Measurements from ENCODE around the gene PAK4. TPM values are rescaled to one million over a fixed set of nuclear protein-coding genes. Genes with fewer than 3 reads are reported as not detected.

The PAK4 gene
- total RNA-seq, 1 donor from 2014 or later = 52.1 TPM

DNA sequence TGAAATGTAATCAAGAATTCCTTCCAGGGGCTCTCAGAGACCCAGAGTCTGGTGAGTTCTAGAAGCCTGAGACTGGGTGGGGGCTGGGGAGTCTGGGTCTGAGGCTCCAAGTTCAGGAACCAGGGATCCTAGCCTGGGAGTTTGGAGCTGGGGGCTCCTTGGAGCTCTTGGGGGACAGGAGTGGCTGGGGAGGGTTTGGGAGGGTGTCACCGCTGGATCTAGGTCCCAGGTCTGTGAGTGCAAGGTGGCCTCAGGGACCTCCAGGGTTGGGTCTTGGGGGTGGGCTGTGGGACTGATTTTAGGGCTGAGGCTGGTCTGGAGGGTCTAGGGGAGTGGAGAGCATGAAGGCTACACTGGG lies 77.4 kb downstream of the PAK4 start:
- Mint-ChIP-seq H3K27ac (no peak overlapping the region), H3K9me3 (no peaks in the 10 kb centered on the region), H3K4me3 (no peak overlapping the region), H3K36me3 (no peaks in the 10 kb centered on the region), H3K4me1 (ENCODE audit: unreplicated experiment) (no peaks in the 10 kb centered on the region), H3K27me3 (peaks cover 33% of the 10 kb centered on the region)
- no peak for DNase-seq (ENCODE audit: extremely low spot score, unreplicated experiment)
- TF ChIP-seq CTCF (conservative IDR thresholded peaks at IDR 0.05) = no peak

DNA sequence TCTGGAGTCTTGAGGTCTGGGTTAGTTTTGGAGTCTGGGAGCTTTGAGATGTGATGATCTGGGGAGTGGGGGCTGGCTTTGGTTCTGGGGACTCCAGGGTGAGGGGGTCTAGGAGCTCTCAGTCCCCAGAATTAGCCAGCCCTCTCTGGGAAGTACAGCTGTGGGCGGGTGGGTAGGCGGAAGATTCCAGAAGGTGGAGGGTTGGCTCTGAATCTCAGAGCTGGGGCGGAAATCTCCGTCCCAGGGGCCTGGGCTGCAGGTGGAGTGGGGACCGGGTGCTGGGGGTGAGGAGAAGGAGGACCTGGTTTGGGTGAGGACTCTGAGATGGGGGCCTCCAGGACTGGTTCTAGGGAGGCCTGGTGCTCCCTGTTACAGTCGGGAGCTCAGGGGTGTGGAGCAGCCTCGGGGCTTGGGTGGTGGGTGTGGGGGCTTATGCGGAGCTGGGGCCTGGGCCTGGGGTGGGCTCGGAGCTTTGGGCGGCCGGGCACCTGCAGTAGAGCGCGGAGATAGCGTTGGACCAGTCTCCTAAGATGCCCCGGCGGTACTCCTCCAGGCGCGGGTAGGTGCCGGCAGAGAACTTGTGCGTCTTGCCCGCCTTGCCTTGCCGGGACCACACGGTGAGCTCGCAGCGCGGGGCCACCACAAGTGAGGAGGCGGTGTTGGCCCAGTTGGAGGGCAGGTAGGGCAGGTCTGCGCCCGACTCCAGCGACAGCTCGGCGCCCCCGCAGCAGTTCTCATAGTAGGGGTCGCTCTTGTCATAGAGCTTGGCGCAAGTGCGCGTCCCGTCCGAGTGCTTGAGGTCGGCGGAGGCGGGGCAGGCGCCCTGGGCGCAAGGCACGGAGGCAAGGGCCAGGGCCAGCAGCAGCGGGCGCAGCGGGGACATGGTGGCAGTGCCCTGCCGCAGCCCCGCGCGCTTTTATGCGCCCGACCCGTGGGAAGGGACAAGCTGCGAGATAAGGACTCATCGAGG lies 78.1 kb downstream of the PAK4 start, which contains the start of gene SYCN:
Gene SYCN (minus strand): TSS at position 892 of the 970 bp plus-strand sequence. CDS start 9 bp downstream, at position 883.
- no peak for TF ChIP-seq CTCF (conservative IDR thresholded peaks at IDR 0.05)
- no peak within 1 kb of the TSS for H3K27ac Mint-ChIP-seq
- DNase-seq (ENCODE audit: extremely low spot score, unreplicated experiment) = no peak
- H3K4me3 Mint-ChIP-seq = no peak within 1 kb of the TSS
- no peaks in the 10 kb centered on the region for H3K9me3 Mint-ChIP-seq
- H3K27me3 Mint-ChIP-seq = peaks cover 32% of the 10 kb centered on the region
- no peaks in the 10 kb centered on the region for H3K36me3 Mint-ChIP-seq
- H3K4me1 Mint-ChIP-seq (ENCODE audit: unreplicated experiment) = no peaks in the 10 kb centered on the region

GRCh38 chr19:39205449-39205764 lies 79.8 kb downstream of the PAK4 start:
- TF ChIP-seq CTCF (conservative IDR thresholded peaks at IDR 0.05) = no peak
- Mint-ChIP-seq H3K36me3 (no peaks in the 10 kb centered on the region), H3K4me1 (ENCODE audit: unreplicated experiment) (no peaks in the 10 kb centered on the region), H3K27ac (no peak overlapping the region), H3K9me3 (no peaks in the 10 kb centered on the region), H3K27me3 (peaks cover 36% of the 10 kb centered on the region), H3K4me3 (no peak overlapping the region)
- no peak for DNase-seq (ENCODE audit: extremely low spot score, unreplicated experiment)

DNA sequence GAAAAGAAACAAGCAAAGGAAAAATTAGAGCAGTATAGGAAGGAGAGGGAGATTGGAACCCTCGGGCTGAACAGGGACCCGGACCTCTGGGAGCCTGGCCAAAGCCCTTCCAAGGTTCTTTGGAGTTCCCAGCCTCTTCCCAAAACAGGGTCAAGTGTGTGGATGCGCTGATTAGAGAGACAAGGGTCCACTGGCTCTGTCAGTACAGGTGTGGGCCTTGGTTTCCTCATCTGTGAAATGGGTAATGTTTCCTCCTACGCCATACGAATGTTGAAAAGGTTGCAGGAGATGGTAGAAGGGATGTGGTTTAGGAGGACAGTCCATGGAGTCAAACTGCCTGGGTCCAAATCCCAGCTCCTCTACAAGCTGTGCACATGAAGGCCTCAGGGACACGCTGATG lies 80.5 kb downstream of the PAK4 start:
- H3K36me3 Mint-ChIP-seq = no peaks in the 10 kb centered on the region
- H3K9me3 Mint-ChIP-seq = no peaks in the 10 kb centered on the region

DNA sequence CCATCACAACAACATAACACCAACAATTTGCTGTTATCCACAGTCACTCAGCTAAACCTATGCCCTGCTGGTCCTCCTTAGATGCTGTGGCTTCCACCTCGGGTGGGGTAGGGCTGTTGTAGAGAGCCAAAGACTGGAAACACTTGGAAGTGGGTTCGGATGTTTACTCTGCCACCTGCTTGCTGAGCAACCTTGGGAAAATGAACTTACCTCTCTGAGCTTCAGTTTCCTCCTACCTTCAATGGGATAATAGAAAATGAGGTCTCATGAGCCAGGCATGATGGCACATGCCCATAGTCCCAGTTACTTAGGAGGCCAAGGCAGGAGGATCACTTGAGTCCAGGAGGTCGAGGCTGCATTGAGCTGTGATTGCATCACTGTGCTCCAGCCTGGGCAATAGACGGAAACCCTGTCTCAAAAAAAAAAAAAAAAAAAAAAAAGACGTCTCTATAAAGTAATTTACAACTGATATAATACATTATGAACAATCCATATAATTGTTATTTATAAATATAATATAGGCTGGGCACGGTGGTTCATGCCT lies 81.8 kb downstream of the PAK4 start:
- no peak for DNase-seq (ENCODE audit: extremely low spot score, unreplicated experiment)
- TF ChIP-seq CTCF (conservative IDR thresholded peaks at IDR 0.05) = no peak
- no peak overlapping the region for H3K27ac Mint-ChIP-seq
- H3K27me3 Mint-ChIP-seq = peaks cover 25% of the 10 kb centered on the region
- no peaks in the 10 kb centered on the region for H3K4me1 Mint-ChIP-seq (ENCODE audit: unreplicated experiment)
- H3K9me3 Mint-ChIP-seq = no peaks in the 10 kb centered on the region
- H3K36me3 Mint-ChIP-seq = no peaks in the 10 kb centered on the region
- H3K4me3 Mint-ChIP-seq = no peak overlapping the region

More for the DNA sequence above, 80.5 kb downstream of the PAK4 start:
- no peak for DNase-seq (ENCODE audit: extremely low spot score, unreplicated experiment)
- no peak overlapping the region for H3K27ac Mint-ChIP-seq
- peaks cover 31% of the 10 kb centered on the region for H3K27me3 Mint-ChIP-seq
- no peak for TF ChIP-seq CTCF (conservative IDR thresholded peaks at IDR 0.05)
- H3K4me3 Mint-ChIP-seq = no peak overlapping the region
- no peaks in the 10 kb centered on the region for H3K4me1 Mint-ChIP-seq (ENCODE audit: unreplicated experiment)

Data from type B pancreatic cell (in vitro differentiated cells).